ENCODE measurements around the gene AARS1.
A peak's percentile ranks its signal among the peaks of the same experiment; 100 is the strongest.
"Not testable (repeated sequence)": the region's sequence is repeated elsewhere in the genome, so short reads cannot be mapped to it uniquely, and the experiment has no call there.

Gene AARS1

DNA sequence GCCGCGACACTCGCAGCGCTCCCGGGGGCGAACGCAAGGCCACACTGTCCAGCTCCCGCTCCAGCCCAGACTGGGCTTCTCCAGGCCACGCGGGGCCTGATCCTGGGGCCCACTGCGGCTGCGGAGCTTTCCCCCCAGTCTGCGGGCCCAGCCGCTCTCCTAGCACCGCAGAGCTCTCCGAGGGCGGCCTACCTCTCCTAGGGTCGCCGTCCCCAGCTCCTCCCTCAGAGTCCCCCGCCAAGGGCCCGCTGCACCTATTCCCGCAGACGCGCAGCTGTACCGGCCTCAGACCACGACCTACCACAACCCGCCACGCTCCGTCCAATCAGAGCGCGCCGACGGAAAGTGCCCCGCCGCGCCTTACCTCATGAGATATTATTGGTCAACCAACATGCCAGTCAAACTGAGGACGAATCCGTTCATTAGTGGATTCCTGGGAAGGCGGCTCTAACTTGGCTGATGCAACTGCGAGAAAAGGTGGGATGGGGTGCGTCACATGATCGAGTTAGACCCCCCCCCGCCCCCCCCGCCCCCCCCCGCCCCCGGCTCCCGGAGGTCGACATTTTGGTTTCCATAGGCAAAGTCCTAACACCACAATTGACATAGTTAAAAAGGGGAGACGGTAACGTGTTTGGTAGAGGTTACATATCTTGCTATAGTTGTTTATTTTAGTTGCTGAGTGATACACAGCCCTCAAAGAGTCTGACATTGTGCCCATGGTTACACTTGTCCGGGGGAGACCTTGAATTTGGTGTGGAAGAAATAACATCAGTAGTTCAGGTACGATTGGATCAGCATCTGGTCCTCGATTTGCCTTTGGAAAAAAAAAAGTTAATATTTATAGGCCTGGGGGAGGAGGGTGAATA lies at the start of gene AARS1:
AARS1 (minus strand) TSS at position 278 of the 866 bp plus-strand sequence. CDS start 6,743 bp downstream, outside the sequence.
- peak; percentile 89 to 95 (median 94) for DNase-seq

DNA sequence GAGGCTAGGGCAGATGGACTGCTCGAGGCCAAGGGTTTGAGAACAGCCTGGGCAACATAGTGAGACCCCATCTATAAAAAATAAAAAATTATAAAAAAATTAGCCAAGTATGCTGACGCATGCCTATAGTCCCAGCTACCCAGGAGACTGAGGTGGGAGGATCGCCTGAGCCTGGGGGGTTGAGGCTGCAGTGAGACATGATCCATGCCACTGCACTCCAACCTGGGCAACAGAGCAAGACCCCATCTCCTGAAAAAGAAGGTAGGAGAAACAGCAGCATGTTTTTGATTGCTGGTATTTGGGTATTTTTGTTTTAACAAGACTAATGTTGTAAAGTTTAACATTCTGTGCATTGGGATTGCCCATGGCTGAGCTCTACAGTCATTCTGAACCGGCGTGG lies 48.5 kb upstream of the AARS1 start:
- no peak for DNase-seq

DNA sequence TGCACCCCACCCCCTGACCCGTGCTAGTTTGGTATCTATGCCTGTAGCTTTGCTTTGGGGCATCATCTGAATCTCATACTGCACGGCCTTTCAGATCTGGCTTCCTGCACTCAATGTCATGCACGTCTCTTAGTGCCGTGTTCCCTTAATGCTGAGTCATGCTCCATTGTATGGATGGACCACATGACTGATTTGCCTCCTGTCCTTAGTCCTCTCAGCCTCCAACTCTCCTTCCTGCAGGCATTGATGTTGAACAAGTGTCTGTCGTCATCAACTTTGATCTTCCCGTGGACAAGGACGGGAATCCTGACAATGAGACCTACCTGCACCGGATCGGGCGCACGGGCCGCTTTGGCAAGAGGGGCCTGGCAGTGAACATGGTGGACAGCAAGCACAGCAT lies 43.4 kb upstream of the AARS1 start:
- DNase-seq = not testable (repeated sequence)

DNA sequence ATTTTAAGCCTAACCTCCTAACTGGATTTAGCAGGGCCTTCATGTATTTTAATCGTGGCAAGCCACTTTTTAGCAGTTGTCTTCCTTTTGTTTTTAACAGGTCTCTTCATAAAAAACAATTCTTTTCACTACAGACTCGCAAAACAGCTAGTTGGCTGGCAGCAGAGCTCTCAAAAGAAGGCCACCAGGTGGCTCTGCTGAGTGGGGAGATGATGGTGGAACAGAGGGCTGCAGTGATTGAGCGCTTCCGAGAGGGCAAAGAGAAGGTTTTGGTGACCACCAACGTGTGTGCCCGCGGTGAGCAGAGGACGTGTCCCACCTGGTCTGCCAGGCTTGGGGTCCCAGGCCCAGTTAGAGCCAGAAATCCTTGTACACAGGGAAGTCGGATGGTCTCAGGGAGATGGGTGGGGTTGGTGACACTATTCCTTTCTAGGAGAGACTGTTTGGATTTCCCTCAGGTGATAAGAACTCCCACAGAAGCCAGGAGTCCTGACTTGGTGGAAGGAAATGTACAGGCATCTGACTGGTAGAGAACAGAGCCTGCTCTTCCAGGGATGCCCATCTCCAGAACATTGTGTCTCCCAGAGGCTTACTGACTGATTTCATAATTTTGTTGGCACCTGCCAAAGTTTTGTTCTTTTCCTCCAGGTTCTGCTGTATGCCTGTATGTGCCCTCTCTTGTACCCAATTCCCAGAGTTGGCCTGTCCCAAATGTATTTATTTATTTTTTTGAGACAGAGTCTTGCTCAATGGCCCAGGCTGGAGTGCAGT lies 42.5 kb upstream of the AARS1 start:
- peak in 3 of 6 experiments; percentile 0 to 24 (median 16) for DNase-seq

DNA sequence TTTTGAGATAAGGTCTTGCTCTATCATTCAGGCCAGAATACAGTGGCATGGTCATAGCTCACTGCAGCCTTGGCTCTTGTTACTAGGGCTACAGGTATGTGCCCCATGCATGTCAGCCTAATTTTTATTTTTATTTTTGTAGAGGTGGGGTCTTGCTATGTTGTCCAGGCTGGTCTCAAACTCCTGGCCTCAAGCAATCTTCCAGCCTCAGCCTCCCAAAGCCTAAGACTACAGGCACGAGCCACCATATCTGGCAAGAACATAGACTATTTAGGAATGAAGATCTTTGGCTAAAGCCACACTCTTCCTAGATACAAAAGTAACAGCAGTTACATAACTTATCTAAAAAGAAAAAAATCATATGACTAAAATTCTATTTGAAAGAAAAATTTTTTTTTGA lies 41.8 kb upstream of the AARS1 start:
- no peak for DNase-seq

DNA sequence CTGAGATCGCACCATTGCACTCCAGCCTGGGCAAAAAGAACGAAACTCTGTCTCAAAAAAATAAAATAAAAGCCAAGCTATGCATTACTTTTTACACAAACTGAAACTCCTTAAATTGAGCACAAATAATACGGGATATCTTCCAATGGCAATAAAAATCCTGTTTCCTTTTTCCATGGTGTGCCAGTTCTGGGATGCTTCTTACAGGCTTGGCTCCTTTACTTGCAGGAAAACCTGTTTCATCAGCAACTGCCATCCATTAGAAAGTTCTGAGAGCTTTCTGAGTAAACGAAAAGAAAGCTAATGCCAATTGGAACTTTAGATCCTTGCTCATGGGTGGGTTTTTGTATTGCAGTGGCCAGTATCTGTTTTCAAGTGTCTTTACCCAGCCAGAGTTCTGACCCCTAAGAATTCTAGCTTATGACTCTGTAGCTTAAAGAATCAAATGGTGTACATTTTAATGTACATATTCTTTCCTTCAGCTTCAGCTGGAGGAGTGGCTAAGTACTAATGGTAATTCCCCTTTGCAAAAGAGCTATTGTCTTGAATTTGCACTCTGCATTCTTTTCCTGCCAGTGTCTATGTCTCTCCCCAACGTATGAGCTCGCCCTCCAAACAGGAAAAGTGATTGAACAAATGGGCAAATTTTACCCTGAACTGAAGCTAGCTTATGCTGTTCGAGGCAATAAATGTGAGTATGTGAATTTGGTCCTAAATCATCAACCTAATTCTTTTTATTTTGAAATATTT lies 35.9 kb upstream of the AARS1 start:
- no peak for DNase-seq

DNA sequence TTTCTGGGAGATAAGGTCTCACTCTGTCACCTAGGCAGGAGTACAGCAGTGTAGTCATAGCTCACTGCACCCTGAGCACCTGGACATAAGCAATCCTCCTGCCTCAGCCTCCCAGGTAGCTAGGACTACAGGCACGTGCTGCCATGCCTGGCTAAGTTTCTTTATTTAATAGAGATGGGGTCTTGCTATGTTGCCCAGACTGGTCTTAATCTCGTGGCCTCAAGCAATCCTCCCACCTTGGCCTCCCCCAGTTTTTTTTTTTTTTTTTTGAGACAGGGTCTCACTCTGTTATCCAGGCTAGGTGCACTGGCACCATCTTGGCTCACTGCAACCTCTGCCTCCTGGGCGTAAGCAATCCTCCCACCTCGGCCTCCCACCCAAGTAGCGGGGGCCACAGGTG lies 30.8 kb upstream of the AARS1 start:
- DNase-seq = no peak

DNA sequence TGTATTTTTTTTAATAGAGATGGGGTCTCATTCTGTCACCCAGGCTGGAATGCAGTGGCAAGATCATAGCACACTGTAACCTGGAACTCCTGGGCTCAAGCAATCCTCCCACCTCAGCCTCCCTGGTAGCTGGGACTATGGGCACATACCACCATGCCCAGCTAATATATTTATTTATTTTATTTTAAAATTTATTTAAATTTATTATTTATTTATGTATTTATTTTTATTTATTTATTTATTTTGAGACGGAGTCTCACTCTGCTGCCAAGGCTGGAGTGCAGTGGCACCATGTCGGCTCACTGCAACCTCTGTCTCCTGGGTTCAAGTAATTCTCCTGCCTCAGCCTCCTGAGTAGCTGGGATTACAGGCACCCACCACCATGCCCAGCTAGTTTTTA lies 18.4 kb upstream of the AARS1 start:
- DNase-seq = not testable (repeated sequence)

DNA sequence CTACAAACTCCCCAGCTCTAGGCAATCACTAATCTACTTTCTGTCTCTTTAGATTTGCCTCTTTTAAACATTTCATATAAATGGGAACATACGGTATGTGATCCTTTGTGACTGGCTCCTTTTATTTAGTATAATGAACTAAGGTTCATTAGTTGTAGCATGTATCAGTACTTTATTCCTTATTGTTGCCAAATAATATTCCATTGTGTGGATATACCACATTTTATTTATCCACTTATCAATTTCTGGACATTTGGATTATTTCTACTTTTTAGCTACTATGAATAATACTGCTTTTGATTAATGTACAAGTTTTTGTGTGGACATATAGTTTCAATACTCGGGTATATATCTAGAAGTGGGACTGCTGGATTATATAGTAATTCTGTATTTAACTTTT lies 17.6 kb upstream of the AARS1 start:
- no peak for DNase-seq

DNA sequence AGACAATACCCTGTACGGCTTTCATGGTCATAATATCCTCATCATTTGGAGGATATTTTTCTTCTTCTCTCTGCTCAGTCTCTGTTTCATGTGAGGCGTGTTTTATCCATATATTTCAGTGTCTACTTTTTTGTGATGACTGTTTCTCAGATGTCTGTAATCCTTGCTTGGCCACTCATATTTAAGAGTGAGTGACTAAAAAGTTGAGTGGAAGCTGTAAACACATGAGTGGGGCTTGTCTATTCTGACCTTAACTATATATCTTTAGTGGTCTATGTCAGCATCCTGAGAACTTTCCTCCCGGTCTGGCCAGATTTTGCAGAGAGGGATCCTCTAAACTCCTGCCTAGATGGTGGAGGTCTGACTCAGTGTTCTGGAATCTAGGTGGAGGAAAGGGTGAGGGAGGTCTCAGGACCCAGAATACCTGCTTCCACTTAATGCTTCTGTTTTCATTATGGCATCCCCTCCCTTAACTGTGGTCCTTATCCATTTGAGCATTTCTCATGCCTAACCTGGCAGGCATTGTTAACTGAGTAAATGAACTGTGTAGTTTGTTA lies 15.7 kb upstream of the AARS1 start:
- DNase-seq = no peak

DNA sequence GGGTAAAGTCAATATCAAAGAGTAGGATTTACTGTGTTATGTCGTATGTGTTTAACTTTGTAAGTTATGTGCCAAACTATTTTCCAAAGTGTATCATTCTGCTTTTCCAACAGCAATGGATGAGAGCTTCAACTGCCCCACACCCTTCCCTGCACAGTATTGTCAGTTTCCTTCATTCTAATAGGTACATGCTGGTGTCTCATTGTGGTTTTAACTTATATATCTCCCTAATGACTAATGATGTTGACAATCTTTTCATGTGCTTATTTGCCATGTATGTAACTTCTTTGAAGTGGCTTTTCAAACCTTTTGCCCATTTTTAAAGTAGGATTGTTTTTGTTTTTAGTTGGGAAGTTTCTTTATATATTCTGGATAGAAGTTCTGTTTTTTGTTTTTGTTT lies 13.4 kb upstream of the AARS1 start:
- no peak for DNase-seq

DNA sequence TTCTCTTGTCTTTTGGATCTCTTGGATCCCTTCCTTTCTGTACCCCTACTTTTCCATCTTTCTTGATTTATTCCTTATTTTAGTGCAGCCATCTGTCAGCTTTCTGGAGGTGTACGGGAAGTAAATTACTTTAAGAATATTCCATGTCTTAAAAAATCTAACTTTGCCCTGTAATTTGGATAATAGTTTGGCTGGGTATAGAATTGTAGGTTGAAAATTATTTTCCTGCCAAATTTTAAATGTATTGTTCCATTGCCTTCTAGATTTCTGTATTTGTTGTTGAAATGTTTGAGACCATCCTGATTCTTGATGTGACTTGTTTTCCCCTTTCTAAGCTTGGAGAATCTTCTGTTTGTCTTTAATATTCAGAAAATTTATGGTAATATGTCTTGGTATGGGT lies 11.8 kb upstream of the AARS1 start:
- DNase-seq = no peak

DNA sequence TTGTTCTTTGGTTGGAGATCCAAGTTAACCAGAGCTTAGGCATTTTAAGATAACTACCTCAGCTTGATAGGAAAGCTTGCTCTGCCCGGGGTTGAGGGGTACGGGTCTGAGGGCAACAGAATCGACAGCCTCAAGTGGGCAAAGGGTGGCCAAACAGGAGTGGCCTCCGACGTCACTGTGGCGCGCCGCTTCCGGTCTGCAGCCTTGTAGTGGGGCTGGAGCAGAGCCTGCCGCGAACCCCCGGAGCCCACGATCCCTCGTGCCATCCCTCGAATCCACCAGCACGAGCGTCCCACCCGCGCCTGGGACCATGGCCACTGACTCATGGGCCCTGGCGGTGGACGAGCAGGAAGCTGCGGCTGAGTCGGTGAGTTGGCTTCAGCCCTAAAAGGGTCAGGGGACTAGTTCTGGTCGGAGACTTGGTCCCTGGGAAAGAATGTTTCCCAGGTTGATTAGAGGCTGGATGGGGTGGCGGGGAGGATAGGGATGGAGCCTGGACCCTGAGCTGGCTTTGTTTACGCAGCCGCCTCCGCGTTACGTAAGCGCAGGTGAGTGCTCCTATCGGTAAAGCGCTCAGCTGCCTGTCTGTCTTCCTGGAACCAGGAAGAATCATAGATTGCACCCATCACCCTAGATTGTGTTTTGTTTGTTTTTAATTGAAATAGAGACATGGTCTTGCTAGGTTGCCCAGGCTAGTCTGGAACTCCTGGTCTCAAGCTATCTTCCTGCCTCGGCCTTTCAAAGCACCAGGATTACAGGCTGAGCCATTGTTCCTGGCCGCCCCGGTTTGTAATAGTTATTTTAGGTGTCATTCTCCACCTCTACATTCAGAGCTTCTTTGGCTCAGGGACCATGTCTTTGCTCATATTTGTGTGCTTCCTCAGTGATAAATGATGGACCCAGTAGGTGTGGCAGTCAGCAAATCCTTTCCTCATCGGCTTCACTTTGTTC lies 10.0 kb upstream of the AARS1 start, which contains the start of gene DDX19B:
DDX19B (plus strand) TSS at position 199 of the 951 bp plus-strand sequence; CDS start at position 311, 112 bp downstream.
- peak; percentile 11 to 72 (median 43) for DNase-seq

DNA sequence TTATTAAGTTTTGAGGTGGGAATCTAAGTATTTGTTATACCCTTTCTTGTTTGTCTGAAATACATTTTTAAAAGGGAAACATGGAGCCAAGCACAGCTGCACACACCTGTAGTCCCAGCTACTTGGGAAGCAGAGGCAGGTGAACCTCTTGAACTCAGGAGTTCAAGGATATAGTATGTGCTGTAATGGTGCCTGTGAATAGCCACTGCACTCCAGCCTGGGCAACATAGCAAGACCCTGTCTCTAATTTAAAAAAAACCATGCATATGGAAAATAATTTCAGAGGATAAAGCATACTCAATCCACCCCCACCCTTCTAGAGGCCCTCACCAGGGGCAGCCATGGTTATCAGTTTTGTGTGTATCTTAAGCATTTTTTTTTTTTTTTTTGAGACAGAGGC lies 6.3 kb upstream of the AARS1 start:
- no peak for DNase-seq

DNA sequence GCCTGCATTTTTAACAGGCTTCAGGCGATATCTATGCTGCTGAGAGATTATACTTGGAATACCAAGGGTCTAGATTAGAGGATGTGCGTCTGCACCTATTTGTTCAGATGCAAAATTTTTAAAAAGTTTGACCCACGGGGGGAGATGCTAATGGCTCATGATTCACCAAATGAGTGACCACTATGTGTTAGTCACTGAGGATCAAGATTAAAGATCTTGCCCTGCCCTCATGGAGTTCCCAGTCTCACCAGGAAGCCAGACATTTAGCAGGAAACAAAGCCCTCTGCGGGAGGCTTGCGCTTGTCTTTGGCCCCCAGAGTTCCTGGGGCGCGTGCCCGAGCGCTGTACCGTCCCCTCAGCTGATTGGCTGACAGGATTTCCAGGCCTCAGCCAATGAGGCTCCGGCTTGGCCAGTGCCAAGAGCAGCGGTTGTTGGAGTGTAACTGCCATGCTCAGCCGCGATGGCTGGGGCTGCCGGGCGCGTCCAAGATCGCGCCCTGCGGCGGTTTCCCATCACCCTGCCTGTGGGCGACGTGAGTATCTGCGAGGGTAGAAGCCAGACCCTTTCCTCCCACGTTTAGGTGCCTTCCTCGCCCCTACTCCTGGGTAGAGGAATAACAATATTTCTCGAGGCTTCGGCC lies 5.2 kb upstream of the AARS1 start:
- no peak for DNase-seq

DNA sequence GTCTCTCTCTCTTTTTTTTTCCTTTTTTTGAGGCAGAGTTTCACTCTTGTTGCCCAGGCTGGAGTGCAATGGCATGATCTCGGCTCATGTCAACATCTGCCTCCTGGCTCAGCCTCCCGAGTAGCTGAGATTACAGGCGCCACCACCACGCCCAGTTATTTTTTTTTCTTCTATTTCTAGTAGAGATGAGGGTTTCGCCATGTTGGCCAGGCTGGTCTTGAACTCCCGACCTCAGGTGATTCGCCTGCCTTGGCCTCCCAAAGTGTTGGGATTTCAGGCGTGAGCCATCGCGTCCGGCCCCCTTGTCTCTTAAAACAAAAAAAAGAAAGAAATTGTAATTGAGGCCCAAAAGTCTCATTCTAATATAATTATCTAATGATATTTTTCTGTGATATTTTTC lies 2.8 kb upstream of the AARS1 start:
- not testable (repeated sequence) for DNase-seq

DNA sequence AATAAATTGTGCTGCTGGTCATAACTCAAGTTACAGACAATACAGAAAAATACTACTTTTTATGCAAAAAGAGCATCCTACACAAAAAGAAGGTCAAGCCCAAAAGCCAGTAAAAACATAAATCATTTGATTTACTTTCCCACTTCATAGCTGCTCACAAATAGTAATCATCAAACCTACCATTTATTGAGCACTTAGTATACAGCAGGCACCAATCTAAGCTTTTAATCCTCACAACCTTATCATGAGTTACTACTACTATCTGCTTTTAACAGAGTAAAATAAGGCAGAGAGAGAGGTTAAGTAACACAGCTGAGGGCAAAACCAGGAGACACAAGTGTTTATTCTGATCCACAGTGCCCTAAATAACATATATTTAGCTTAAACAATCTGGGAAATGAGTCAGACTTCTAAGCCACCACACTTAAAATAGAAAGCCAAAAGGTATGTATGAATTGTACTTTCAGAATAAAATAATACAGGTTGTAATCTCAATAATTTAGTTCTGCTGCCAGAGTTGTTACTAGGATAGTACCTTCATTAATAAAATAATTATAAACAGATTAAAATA lies 1.7 kb upstream of the AARS1 start:
- DNase-seq = no peak

DNA sequence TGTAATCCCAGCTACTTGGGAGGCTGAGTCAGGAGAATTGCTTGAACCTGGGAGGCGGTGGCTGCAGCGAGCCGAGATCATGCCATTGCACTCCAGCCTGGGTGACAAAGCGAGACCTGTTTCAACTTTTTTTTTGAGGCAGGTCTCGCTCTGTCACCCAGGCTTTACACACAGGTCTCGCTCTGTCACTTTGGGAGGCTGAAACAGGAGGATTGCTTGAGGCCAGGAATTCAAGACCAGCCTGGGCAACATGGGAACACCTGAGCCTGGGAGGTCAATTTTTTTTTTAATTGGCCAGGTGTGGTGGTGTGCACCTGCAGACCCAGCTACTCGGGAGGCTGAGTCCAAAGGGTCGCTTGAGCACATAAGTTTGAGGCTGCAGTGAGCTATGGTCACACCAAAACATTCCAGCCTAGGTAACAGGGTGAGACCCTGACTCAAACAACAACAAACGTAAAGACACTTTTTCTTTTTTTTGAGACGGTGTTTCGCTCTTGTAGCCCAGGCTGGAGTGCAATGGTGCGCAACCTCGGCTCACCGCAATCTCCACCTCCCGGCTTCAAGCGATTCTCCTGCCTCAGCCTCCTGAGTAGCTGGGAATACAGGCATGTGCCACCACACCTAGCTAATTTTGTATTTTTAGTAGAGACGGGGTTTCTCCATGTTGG lies 1.9 kb downstream of the AARS1 start:
- not testable (repeated sequence) for DNase-seq

DNA sequence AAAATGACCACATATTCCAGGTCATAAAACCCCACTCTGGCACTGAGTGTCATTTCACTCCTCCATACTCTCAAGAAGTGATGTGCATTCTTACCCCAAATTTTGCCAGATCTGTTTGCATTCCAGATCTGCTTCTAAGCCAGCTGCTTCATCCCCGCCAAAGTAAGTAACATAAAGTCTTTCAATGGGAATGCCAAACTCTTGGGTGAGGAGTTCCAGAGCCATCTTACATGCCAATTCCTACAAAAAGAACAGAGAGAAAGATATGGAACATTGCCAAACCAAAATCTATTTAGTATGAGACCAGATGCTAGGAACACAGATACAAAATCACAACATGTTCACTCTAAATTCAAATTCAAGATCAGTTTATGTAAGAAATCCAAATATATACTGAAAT lies 12.9 kb downstream of the AARS1 start:
- no peak for DNase-seq

DNA sequence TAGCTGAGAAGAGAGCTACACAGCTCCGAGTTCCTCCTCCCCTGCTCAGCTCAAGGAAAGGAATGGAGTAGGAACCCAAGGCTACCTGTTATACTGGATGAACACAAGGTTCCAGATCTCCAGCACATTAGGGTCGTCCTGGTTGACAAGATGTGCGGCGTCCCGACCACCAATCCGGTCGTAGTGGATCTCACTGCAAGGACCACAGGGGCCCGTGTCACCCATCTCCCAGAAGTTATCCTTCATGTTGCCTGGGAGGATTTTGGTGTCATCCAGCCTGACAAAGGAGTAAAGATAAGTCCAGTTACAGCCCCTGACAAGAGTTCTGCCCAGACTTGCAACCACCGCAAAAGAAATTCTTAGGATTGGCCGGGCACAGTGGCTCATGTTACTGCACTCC lies 17.6 kb downstream of the AARS1 start:
- no peak for DNase-seq
